ENCODE measurements around the gene DNAJC13.
"Not testable (repeated sequence)": the region's sequence is repeated elsewhere in the genome, so short reads cannot be mapped to it uniquely, and the experiment has no call there.

The DNAJC13 gene, protein sequence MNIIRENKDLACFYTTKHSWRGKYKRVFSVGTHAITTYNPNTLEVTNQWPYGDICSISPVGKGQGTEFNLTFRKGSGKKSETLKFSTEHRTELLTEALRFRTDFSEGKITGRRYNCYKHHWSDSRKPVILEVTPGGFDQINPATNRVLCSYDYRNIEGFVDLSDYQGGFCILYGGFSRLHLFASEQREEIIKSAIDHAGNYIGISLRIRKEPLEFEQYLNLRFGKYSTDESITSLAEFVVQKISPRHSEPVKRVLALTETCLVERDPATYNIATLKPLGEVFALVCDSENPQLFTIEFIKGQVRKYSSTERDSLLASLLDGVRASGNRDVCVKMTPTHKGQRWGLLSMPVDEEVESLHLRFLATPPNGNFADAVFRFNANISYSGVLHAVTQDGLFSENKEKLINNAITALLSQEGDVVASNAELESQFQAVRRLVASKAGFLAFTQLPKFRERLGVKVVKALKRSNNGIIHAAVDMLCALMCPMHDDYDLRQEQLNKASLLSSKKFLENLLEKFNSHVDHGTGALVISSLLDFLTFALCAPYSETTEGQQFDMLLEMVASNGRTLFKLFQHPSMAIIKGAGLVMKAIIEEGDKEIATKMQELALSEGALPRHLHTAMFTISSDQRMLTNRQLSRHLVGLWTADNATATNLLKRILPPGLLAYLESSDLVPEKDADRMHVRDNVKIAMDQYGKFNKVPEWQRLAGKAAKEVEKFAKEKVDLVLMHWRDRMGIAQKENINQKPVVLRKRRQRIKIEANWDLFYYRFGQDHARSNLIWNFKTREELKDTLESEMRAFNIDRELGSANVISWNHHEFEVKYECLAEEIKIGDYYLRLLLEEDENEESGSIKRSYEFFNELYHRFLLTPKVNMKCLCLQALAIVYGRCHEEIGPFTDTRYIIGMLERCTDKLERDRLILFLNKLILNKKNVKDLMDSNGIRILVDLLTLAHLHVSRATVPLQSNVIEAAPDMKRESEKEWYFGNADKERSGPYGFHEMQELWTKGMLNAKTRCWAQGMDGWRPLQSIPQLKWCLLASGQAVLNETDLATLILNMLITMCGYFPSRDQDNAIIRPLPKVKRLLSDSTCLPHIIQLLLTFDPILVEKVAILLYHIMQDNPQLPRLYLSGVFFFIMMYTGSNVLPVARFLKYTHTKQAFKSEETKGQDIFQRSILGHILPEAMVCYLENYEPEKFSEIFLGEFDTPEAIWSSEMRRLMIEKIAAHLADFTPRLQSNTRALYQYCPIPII (N-terminal part only)

DNA sequence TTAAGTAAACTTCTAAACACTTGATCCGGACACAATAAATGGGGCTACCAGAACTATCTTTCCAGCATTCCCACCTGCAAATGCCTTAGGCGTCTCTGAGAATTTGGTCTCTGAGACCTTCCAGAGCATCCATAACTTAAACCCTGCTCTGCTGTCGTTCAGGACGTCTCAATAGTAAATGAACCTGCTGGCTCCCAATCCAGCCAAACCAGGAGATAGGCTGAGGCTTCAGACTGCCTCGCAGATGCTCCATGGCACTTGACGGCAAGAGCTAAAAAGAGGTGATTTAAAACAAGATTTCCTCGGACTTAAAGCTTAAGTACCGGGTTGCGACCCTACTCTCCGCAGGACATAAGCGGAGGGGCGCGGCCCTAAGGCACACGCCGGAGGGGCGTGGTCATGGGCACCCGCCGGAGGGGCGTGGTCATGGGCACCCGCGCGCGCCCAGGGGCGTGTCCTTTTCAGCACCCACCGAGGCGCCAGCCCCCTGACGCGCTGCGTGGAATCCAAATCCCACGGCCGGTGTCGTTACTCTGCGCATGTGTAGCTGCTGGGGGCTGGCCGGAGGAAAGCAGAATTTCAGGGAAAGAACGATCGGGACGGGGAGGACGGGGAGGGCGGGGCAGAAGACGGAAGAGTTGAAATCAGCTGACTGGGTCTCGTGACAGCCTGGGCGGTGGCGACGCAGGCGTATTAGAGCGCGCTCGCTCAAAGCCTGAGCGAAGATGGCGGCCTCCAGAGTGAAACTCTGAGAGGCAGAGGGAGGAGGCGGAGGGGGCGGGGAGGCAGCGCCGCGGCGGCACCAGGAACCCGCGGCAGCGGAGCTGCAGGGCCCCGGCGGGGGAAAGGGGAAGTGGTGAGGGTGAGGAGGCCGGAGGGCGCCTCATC lies at the start of gene DNAJC13:
TSS of gene DNAJC13 (plus strand) at position 696 of the 888 bp plus-strand sequence. CDS start 17,049 bp downstream, outside the sequence.
- peak; percentile 95 for DNase-seq (ENCODE audit: low read depth)

DNA sequence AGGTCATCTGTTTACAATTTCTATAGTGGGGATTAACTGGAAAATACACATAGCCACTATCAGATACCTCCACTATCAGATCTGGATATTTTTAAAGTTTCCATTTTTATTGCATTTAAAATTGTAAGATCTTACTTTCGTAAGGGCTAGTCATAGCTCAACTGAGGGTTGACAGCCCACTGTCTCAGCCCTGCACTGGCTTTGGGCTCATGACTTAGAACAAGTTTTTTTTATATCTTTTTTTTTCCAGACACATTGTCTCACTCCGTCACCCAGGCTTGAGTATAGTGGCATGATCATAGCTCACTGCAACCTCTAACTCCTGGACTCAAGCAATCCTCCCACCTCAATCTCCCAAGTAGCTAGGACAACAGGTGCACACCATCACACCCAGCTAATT lies 48.8 kb upstream of the DNAJC13 start:
- DNase-seq (ENCODE audit: low read depth) = no peak

DNA sequence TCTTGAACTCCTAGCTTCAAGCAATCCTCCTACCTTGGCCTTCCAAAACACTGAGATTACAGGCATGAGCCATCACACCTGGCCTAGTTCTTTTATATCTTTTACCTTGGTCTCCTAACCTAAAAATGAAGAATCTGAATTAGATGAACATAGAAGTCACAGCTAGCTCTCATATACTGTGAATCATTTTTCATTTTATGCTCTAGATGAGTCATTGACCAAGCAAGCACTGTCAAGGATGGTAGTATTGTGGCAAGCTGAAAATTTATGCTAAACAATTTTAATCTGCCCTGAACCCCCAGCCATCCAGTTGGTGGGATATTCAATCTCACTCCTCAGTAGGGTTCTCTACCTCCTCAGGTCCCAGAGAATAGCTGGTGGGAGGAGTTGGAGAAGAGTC lies 48.3 kb upstream of the DNAJC13 start:
- peak; percentile 15 for DNase-seq (ENCODE audit: low read depth)

DNA sequence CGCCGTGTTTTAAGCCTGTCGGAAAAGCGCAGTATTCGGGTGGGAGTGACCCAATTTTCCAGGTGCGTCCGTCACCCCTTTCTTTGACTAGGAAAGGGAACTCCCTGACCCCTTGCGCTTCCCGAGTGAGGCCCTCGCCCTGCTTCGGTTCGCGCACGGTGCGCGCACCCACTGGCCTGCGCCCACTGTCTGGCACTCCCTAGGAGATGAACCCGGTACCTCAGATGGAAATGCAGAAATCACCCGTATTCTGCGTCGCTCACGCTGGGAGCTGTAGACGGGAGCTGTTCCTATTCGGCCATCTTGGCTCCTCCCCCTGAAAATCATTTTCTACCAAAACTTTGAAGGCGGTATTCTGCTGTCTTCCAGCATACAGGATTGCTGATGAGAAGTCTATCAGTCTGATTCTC lies 40.4 kb upstream of the DNAJC13 start:
- DNase-seq (ENCODE audit: low read depth) = not testable (repeated sequence)

DNA sequence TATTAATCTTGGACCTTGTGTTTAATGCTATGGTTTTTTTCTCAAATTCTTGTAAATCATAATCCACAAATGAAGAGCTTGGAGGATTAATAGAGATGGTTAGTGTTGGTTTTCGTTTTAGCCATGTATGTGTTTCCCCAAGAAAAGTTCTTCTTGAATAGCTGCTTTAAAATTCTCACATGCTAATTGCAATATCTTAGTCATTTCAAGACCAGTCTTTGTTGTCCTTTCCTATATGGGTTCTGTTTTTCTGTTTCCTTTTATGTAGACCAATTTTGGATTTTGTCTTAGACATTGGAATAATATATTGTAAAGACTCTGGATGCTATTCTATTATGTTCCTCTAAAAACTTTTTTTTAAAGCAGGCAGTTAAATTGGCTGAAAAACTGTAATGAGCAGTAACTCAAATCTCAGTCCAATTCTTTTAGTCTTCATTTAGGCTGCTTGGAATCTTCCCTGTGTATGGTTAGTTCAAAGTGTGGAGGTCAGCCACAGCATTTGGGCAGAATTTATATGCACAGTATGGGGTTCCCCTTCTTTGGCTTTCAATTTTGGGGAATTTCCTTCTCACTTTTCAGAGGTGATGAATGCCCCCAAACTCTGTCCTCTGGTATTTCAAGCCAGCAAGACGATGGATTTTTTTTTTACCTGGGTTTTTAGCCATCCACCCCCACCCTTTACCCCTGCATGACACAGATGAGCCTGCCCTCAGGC lies 39.1 kb upstream of the DNAJC13 start:
- DNase-seq (ENCODE audit: low read depth) = no peak

DNA sequence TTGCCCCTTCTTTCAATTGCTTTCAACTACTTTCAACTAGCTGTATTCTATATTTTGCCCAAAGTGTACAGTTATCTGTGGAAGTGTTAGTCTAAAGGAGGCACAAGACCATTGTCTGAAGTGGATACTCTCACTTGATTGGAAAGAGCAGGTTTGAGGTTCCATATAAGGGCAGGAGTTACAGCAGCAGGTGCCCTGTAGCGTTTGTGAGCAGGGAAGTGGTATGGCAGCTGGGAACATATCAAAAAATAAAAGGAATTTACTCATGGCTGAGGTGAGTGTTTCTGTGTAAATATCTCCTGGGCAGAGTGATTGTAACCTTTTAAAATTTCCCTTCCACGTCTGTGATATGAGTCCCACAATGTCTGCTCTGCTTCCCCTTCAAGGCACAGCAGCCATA lies 38.5 kb upstream of the DNAJC13 start:
- DNase-seq (ENCODE audit: low read depth) = no peak

DNA sequence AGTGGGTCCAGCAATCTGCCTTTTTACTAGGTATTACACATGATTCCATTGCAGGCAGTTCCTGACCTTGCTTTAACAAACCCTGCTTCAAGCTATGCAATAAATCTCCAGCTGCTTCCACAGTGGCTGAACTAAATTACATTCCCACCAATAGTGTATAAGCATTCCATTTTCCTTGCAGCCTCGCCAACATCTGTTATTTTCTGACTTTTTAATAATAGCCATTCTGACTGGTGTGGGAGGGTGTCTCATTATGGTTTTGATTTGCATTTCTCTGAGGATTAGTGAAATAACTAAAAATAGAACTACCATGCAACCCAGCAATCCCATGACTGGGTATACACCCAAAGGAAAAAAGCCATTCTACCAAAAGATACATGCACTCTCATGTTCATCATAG lies 36.4 kb upstream of the DNAJC13 start:
- DNase-seq (ENCODE audit: low read depth) = no peak

DNA sequence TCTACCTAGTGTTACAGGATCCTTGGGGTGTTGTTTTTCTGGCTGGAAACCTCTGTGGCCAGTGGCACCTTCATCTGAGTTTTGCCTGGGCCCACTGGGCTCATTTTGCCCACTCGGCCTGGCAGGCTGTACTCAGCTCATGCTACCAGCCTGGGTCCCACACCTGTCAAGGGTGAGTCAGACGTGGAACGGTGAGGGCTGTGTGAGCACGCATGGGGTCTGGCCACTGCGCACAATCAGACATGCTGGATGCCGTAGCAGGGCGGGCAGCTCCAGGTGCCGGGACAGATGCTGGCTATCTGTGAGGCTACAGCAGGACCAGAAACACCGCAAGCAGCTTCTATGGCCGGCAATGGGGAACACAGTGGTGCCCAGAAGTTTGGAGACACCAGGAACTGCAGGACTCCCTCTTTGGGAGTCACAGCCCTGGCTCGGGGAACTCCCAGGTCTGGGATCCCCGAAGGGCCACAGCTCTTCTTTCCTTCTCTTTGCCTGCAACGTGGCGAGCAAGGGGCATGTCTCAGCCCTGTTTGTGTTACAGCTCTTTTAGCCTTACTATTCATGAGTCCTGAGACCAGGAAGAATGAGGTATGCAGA lies 35.9 kb upstream of the DNAJC13 start:
- DNase-seq (ENCODE audit: low read depth) = no peak

DNA sequence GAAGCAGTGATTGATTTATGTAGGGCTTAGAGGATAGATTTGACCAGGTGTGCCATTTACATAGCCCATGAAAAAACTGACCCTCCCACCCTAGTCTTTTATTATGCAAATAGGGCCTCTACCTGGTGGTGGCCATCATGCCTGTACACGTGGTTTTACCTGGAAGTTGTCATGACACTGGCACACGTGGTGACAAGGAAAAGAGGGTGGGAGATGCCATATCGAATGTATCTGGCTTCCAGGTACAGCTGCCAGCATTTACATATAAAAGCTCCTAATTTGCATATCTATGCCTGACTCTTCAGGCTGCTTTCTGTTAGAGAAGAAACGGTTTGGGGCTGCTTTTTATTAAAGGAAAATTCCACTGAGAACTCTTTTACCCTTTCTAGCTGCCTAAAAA lies 35.0 kb upstream of the DNAJC13 start:
- DNase-seq (ENCODE audit: low read depth) = no peak

DNA sequence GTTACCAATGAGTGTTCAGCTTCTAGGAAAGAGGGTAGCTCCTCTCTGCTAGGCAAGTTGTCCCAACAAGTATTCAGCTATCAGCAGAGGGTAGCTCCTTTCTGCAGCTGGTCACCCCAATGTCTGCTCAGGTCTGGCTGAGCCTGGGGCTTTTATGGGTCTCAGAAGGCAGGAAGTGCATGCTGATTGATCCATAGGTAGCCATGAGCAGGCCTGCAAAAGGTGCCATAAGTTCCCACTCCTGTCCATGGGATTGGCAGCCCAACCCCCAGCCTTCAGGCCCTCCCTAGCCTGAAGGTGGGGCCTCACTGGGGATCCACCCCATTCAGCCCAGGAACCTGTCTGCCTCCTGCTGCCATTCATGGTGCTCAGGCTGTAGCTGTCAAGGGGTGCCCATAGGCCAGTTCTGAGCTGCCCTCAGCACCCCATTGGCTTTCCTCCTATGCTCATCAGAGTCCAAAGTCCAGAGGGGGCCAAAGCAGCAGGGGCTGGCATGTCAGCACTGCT lies 34.6 kb upstream of the DNAJC13 start:
- no peak for DNase-seq (ENCODE audit: low read depth)

DNA sequence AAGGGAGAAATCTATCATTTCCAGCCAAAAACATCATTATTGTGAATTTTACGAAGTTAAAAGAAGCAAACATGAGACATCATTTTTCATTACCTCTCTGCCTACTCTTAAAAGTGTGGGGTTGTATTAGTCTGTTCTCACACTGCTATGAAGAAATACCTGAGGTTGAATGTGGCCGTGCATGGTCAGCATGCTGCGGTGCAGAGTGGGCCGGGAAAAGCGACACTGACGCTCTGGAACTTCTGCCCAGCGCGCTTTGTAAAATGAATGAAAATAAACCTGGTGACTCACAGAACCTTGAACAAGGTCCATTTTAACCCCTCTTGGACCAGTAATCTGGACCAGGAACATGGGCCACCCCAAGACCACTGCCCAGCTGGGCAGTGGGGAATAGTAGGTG lies 31.0 kb upstream of the DNAJC13 start:
- no peak for DNase-seq (ENCODE audit: low read depth)

DNA sequence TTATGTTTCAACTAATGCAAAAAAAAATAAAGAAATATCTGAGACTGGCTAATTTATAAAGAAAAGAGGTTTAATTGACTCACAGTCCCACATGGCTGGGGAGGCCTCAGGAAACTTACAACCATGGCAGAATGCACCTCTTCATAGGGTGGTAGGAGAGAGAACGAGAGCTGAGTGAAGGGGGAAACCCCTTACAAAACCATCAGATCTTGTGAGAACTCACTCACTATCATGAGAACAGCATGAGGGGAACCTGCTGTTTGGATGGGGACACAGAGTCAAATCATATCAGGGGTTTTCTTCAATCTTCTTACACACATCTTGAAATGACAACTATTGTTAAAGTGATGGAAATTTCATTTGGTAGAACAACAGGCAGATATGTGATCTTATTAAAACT lies 24.6 kb upstream of the DNAJC13 start:
- DNase-seq (ENCODE audit: low read depth) = not testable (repeated sequence)

DNA sequence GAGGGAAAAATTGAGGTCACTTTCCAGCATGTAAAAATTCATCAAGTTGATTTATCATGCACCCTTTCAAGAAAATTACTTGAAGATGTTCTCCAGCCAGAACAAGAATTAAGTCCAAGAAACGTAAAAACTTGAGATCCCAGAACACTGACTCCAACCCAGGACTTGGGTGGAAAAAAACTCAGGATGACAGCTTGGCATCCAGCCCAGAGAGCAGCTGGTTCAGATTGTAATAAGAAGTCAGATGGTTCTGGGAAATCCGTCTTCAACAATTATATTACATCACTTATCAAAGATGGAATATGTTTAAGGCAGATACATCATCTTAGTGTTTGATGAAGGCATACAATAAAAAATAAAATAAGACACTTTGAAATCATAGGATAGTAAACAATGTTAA lies 23.0 kb upstream of the DNAJC13 start:
- DNase-seq (ENCODE audit: low read depth) = no peak

DNA sequence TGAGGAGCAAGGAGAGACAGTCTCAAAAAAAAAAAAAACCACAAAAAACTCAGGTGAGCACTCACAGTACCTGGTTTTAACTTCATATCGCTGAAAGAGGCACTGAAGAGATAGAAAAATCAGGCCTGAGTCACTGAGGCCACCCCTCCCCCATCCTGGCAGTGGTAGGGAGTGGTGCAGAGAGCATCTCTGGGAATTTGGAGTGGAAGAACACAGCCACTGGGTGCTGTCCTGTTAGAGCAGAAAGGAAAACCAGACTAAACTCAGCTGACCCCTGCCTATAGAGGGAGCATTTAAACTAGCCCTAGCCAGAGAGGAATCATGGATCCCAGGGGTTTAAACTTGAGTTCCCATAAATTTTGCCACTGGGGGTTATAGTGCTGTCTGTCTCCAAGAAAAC lies 22.2 kb upstream of the DNAJC13 start:
- DNase-seq (ENCODE audit: low read depth) = no peak

DNA sequence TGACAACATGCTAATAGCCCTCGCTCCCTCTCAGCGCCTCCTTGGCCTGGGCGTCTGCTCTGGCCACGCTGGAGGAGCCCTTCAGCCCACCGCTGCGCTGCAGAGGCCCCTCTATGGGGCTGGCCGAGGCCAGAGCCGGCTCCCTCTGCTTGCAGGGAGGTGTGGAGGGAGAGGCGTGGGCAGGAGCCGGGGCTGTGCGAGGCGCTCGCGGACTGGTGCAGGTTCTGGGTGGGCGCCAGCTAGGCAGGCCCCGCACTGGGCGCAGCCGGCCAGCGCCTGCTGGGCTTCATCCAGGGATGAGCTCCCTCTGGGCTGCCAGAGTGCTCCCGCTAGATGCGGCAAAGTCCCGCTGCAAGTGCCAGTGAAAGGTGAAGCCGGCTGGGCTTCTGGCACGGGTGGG lies 21.0 kb upstream of the DNAJC13 start:
- no peak for DNase-seq (ENCODE audit: low read depth)

DNA sequence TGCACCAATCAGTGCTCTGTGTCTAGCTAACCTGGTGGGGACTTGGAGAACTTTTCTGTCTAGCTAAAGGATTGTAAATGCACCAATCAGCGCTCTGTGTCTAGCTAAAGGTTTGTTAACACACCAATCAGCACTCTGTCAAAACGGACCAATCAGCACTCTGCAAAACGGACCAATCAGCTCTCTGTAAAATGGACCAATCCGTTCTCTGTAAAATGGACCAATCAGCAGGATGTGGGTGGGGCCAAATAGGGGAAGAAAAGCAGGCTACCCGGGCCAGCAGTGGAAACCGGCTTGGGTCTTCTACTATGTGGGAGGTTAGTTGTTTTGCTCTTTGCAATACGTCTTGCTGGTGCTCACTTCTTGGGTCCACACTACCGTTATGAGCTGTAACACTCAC lies 20.5 kb upstream of the DNAJC13 start:
- DNase-seq (ENCODE audit: low read depth) = not testable (repeated sequence)

DNA sequence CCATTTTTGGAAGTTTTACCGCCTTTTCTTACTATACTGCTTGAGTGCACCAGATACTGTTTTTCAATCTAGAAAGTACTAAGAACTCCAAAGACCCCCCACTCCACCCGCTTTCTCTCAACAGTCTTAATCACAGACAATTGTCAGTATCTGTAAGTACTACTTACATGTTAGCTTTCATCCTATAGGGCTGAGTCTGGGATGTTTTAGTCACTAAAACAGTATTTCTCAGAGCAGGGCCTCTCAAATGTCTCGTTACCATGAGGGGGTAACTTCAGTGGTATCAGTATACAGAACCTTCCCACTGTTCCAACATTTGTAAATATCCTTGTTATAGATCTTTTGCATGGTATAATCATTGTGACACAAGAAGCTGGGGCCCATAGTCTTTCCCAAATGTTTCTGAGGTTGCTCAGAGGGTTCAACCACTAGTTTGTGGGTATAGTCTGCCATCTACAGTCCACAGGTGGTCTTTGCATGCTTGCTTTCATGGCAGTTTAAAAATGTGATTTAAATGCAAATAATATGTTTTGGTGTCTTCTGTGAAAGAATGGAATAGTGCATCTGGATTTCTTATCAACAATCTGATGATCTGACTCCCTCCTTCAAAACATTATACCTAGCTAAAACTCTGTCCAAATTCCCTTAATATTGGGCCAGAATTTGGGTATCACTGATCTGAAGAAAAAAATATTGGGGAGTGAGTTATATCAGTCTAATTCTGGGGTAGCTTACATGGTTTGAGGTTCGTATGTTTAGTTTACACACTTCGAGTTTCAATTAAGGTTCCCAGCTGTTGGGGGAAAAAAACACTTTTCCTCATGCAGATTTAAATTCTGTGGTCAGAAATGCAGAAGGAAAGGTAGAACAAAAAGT lies 18.0 kb upstream of the DNAJC13 start:
- peak; percentile 71 for DNase-seq (ENCODE audit: low read depth)

DNA sequence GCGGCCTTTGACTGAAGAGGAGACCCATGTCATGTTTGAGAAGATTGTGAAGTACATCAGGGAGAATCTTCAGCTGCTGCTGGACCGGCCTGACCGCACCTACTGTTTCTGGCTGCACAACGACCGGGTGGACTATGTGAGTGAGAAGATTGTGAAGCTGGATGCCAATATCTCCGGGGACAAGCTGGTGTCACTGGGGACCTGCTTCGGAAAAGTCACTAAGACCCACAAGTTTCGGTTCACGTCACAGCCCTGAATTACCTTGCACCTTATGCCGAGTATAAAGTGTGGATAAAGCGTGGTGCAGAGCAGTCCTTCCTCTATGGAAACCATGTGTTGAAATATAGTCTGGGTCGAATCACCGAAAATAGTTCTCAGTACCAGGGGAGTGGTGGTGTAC lies 16.0 kb upstream of the DNAJC13 start:
- DNase-seq (ENCODE audit: low read depth) = no peak

DNA sequence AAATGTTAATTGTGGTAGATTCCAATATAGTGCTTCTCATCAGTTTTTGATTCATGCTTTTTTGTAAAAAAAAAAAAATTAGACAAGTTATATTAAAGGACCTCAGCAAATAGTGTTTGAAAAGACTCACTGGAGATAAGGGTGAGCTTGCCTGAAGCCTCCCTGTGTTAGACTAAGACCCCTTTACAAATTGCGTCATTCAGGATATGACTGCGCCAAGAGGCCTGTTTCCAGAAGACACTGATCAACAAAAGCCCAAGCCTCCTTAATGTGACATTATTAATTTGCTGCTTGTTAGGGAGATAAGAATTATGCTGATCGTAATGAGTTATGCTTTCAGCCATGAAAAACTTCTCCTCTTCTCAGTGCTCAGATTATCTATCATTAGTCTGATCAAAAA lies 13.0 kb upstream of the DNAJC13 start:
- no peak for DNase-seq (ENCODE audit: low read depth)
